HT1080 (cell line): Measurements from ENCODE around the gene GAL3ST3. TPM values are rescaled to one million over a fixed set of nuclear protein-coding genes. Genes with fewer than 3 reads are reported as not detected.
"Not testable (repeated sequence)": the region's sequence is repeated elsewhere in the genome, so short reads cannot be mapped to it uniquely, and the experiment has no call there.

Source experiments
- DNase-seq: peaks from one replicate; pipeline ENCODE4 v3.0.0-alpha.2; 2015; ENCODE audit warnings: low read depth
- total RNA-seq: library from RNA; depleted of rRNA; stranded (reverse); fragments of >200 nt; shearing (Covaris generic); gene quantifications from 2 replicates; pipeline ENCODE4 v1.2.3, GENCODE V29; 2014

GAL3ST3 gene
- total RNA-seq, 1 experiment from 2014 or later = not detected

DNA sequence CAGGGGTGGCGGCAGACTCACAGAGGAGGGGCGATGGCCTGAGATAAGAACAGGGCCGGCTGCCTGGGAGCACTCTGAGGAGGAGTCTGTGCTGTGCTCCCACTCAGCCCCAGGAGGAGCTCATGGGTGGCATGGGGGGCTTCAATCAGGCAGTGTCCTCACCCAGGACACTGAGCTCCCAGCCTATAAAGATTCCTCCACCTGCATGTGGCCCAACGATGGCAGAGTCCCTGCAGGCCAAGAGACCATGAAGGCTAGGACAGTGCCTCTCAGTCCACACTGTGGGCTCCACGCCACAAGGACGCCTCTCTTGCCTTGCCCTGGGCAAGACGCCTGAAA, 35.2 kb downstream of the GAL3ST3 start:
- no peak for DNase-seq

- no peak for DNase-seq
Measured at GRCh38 chr11:66012946-66013761, 35.8 kb downstream of the GAL3ST3 start.

DNA sequence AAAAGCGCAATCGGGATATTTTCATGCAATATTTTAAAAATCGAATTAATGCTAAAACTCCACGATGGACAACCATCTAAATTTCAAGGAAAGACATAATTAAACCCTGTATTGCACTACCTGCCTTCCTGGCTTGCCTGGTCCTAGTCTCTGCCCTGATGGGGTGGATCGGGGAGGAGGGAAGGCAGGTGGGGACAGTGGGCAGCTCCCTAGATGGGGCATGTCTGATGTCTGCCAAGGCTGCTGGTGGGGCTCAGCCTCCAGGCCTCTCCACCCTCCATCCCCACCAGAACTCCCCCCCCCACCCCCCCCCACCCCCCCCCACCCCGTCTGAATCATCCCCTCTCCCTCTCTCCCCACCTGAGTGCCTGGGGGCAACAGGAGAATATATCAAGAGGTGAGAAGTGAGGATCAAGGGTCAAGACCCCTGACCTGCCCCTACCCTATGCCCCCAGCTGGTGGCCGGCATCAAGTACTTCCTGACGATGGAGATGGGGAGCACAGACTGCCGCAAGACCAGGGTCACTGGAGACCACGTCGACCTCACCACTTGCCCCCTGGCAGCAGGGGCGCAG, 36.5 kb downstream of the GAL3ST3 start:
- DNase-seq = no peak

GRCh38 chr11:66011785-66012303, 37.1 kb downstream of the GAL3ST3 start, which contains the start of gene CST6:
Gene CST6 (plus strand): TSS chr11:66012008. CDS start chr11:66012045, 37 bp downstream.
- no peak for DNase-seq

DNA sequence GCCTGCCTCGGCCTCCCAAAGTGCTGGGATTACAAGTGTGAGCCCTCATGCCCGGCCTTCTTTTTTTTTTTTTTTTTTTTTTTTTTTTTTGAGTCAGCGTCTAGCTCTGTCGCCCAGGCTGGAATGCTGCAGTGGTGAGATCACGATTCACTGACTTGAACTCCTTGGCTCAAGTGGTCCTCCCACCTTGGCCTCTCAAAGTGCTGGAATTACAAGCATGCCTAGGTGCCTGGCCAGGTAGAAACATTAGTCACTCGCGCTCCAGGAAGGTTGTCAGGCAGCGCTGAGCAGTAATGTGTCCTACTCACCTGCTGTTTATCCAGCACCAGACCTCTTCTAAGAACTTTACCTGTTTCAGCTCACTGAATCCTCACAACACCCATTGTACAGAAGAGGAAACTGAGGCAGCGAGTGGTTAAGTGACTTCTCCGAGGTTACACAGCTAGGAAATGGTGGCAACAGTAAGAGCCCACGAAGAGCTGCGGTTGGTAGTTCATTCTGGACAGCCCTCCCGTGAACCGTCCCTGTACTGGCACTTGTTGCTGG, 37.6 kb downstream of the GAL3ST3 start:
- DNase-seq = peak; percentile 48

GRCh38 chr11:66010036-66010435, 38.9 kb downstream of the GAL3ST3 start:
- not testable (repeated sequence) for DNase-seq

- peak; percentile 80 for DNase-seq
Measured at GRCh38 chr11:66008468-66009101, 40.4 kb downstream of the GAL3ST3 start.

DNA sequence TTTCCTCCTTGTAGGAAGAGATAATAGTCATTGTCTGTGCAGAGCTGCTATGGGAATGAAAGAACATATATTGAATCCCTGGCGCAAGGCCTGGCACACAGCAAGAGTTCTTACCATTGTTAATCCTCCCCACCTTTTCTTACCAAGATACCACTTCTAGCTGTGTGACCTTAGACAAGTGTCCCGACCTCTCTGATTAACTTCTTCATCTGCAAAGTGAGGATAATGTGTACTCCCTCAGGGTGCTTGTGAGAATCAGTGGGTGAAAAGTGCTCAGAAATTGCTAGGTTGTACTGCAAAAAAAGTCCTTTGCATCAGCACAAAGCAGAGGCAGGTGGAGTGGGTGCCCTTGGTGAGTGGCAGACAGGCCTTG, 40.9 kb downstream of the GAL3ST3 start:
- DNase-seq = no peak

GRCh38 chr11:66007201-66007634, 41.7 kb downstream of the GAL3ST3 start:
- DNase-seq = no peak

DNA sequence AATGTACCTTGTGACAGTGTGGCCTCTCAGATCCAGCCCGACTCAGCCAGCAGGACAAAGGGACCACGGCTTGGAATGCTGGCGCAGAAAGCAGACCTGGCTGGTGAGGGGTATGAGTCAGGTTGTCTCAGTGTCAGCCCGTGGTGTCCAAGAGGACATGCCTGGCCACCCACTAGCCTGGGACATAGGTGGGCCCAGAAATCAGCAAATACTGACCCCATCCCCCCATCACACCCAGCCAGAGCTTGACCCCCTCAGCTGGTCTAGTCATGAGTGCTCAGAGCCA, 42.1 kb downstream of the GAL3ST3 start:
- no peak for DNase-seq

DNA sequence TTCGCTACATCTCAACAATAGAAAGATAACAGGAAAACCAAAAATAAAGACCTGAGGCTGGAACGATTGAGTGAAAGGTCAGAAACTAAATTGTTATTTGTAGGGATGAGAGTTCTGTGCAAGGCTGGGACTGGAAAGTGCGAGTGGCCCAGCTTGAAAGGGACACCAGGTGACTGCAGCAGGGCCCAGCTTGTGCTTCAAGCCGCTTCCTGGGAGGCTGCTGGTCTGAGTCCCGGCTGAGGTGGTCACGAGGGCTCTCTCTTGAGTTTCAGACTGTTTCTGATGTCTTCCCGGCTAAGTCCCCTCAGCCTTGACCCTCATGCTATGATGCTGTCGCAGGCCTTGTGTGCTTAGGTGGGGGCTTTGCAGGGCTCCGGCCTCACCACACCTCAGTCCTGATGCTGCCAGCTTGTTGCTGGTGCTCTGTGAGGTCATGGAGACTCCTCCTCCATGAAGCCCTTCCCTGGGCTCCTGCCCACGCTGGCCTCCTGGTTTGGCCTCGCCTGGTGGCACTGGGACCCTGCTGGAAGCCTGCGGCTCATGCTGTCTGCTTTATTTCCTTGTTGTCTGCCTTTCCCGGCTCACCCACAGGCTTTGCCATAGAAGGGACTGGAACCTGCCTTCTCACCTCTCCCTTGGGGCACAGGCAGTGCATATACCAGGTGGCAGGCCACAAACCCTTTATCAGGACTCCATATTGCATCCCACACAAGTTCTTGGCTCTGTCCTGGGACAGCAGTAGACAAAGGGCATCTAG, 42.6 kb downstream of the GAL3ST3 start:
- DNase-seq = no peak

GRCh38 chr11:66004186-66004585, 44.8 kb downstream of the GAL3ST3 start:
- DNase-seq = no peak

DNA sequence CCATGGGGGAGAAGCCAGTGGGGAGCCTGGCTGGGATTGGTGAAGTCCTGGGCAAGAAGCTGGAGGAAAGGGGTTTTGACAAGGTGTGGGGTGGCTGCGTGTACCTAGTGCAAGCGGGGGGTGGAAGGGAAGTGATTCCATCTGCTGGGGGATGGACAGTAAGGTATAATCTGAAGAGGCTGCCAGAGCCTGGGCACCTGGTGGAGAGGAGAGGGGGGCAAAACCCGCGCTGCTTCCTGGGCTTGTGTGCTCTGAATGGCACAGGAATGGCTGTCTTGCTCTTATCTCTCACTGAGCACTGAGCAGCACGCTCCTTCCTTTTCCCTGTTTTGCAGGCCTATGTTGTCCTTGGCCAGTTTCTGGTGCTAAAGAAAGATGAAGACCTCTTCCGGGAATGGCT, 45.7 kb downstream of the GAL3ST3 start:
- no peak for DNase-seq

- DNase-seq = no peak
Measured at GRCh38 chr11:66002648-66003225, 46.2 kb downstream of the GAL3ST3 start.

DNA sequence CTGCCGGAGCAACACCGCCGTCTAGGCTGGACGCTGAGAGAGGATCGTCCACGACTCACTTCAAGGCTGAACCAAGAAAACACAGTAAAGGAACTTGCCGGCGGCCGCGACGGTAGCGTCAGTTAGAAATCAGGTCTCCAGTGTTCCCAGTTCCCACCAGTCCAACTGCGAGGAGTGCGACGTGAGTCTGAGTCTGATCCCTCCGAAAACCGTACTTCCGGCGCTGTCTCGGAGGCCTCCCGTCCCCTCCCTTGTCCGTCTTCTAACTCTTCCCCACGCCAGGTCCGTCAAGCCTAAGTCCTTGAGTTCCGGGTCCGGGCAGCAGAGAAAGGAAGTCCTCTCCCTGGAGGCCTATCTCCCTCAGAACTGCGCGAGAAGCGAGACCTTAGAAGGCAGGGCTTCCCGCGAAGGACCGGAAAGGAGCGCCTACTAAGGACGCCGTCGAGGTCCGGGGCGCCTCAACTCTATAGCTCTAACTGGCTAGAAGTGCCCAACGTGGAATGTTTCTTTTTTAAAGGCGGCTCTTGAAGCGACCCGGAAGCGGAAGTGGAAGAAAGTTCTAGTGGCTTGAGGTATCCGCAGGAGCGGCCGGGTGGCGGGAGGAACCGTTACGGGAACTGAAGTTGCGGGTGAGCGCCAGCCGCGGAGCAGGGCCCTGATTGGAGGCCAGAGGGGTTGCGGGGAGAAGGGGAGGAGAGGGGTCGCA, 46.9 kb downstream of the GAL3ST3 start, which contains the start of the genes BANF1 and EIF1AD:
TSS of gene BANF1 (plus strand) at position 562 of the 706 bp plus-strand sequence. CDS start 748 bp downstream, outside the sequence.
TSS of gene EIF1AD (minus strand) at position 216 of the 706 bp plus-strand sequence. CDS start 1,768 bp downstream, outside the sequence.
- peak; percentile 98 for DNase-seq

GRCh38 chr11:65997286-65997685, 51.7 kb downstream of the GAL3ST3 start:
- no peak for DNase-seq

DNA sequence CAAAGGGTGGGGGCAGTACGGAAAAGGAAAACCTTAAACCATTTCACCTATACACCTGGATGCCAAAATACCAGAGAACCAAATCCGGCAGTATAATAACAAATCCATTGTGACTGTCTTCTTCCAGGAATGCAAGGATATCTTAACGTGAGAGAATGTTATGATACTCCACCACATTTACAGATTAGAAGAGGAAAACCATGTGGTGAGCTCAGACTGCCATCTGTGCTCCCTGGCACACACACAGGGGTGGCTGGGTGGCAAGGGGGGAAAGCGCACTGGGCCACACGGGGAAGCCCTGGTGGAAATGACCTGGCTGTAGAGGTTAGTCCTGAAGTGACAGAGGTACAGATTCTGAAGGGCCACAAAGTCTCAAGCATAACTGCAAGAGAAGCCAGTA, 56.9 kb downstream of the GAL3ST3 start:
- DNase-seq = no peak
